Measurements from ENCODE around the gene FSTL3.

DNA sequence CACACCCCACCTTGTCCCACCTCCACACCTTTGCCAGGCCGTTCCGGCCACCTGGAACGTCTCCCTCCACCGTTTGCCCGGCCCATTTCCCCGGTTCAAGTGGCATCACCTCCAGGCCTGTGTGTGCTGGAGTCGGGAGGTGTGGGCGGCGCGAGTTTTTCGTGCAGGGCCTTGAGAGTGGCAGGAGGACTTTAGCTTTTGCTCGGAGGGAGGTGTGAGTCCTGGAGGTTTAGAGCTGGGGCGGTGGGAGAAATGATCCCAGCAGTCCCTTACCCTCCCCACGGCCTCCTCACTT, 28.2 kb downstream of the FSTL3 start:
- TF ChIP-seq, protein P1, sequence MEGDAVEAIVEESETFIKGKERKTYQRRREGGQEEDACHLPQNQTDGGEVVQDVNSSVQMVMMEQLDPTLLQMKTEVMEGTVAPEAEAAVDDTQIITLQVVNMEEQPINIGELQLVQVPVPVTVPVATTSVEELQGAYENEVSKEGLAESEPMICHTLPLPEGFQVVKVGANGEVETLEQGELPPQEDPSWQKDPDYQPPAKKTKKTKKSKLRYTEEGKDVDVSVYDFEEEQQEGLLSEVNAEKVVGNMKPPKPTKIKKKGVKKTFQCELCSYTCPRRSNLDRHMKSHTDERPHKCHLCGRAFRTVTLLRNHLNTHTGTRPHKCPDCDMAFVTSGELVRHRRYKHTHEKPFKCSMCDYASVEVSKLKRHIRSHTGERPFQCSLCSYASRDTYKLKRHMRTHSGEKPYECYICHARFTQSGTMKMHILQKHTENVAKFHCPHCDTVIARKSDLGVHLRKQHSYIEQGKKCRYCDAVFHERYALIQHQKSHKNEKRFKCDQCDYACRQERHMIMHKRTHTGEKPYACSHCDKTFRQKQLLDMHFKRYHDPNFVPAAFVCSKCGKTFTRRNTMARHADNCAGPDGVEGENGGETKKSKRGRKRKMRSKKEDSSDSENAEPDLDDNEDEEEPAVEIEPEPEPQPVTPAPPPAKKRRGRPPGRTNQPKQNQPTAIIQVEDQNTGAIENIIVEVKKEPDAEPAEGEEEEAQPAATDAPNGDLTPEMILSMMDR (IDR thresholded peaks at IDR 0.05) = no peak
- TF ChIP-seq POLR2A (IDR thresholded peaks at IDR 0.05) = no peak
